HCT116 (cell line): ENCODE measurements around the gene METTL25. TPM values are rescaled to one million over a fixed set of nuclear protein-coding genes. Genes with fewer than 3 reads are reported as not detected.

Source experiments
- ATAC-seq: fragments of 200-7000 bp; cut with Tn5 transposase; 2 replicates; pipeline ENCODE4 v1.9.1; 2020; ENCODE audit warnings: mild to moderate bottlenecking, moderate library complexity
- BruUV-seq: library from RNA; stranded (reverse); fragments of 400-500 nt; replicated peaks from 2 replicates; lab custom pipeline; 2021; lab: Mats Ljungman, UMichigan
- CTCF ChIA-PET: fragments of 300-600 bp; sonication (Branson Sonifier 250); formaldehyde crosslinking; loops from one replicate; lab custom pipeline; 2021; ENCODE audit warnings: antibody characterized with exemption; lab: Charles Lee
- POLR2A ChIA-PET: fragments of 300-600, 350-600 bp; sonication (Branson Sonifier 250); formaldehyde crosslinking; loops from one replicate; lab custom pipeline; 2021; ENCODE audit warnings: antibody characterized with exemption; lab: Charles Lee
- RAD21 ChIA-PET, 2 experiments: fragments of 300-600 bp; sonication (Branson Sonifier 250); formaldehyde crosslinking; loops; one replicate each; lab custom pipeline; 2023; ENCODE audit warnings: low total read pairs in 2 of 2; ENCODE audit not compliant: uncharacterized antibody in 2 of 2, unreplicated experiment in 2 of 2, low non-redundant PET in 1 of 2; lab: Charles Lee
- DNase-seq: peaks from one replicate; pipeline ENCODE4 v3.0.0-alpha.2; 2010; ENCODE audit warnings: low read depth, low spot score
- H2AFZ ChIP-seq: fragments of 200-600 bp; shearing (Covaris generic), sonication (generic); 2 replicates; pipeline ENCODE4 v1.6.1; 2017; ENCODE audit warnings: low read depth, mixed run types, mixed read lengths, antibody characterized with exemption, low read length; ENCODE audit not compliant: poor library complexity, severe bottlenecking
- H3K27ac ChIP-seq: 2 replicates; pipeline ENCODE4 v1.5.1; 2012; ENCODE audit warnings: low read depth, low read length
- H3K27me3 ChIP-seq: fragments of 200-600 bp; sonication (generic); 2 replicates; pipeline ENCODE4 v1.6.1; 2016; ENCODE audit warnings: mixed run types, low read length, mixed read lengths; ENCODE audit not compliant: insufficient read depth
- H3K36me3 ChIP-seq, 2 experiments: fragments of 200-500 bp in 1 of 2; fragments of 200-600 bp in 1 of 2; sonication (Bioruptor generic) in 1 of 2; sonication (generic) in 1 of 2; 2 replicates each; pipeline versions ENCODE4 v1.5.1 to v1.6.1; 2014 to 2016; ENCODE audit warnings: low read length in 2 of 2, inconsistent platforms in 1 of 2, mixed read lengths in 1 of 2, mixed run types in 1 of 2; ENCODE audit not compliant: insufficient read depth in 2 of 2, control insufficient read depth in 1 of 2
- H3K4me1 ChIP-seq, 2 experiments: fragments of 200-600 bp in 1 of 2; sonication (generic) in 1 of 2; 2 replicates each; pipeline versions ENCODE4 v1.5.1 to v1.6.1; 2012 to 2017; ENCODE audit warnings: low read length in 2 of 2, inconsistent platforms in 1 of 2, mild to moderate bottlenecking in 1 of 2, mixed read lengths in 1 of 2, mixed run types in 1 of 2, moderate library complexity in 1 of 2; ENCODE audit not compliant: insufficient read depth in 2 of 2, control insufficient read depth in 1 of 2
- H3K4me2 ChIP-seq: fragments of 200-600 bp; sonication (generic); 2 replicates; pipeline ENCODE4 v1.6.1; 2017; ENCODE audit warnings: mixed run types, low read length, mixed read lengths
- H3K4me3 ChIP-seq, 2 experiments: fragments of 200-600 bp in 1 of 2; sonication (generic) in 1 of 2; replicated peaks in 1 of 2; 2 replicates each; pipeline ENCODE4 v1.5.1; 2011 to 2016; ENCODE audit warnings: low read length in 2 of 2, control low read depth in 1 of 2, low read depth in 1 of 2, mild to moderate bottlenecking in 1 of 2, mixed read lengths in 1 of 2, mixed run types in 1 of 2
- H3K79me2 ChIP-seq: fragments of 200-600 bp; sonication (generic); 2 replicates; pipeline ENCODE4 v1.6.1; 2017; ENCODE audit warnings: mild to moderate bottlenecking, mixed run types, low read length, moderate library complexity, mixed read lengths; ENCODE audit not compliant: insufficient read depth
- H3K9ac ChIP-seq: fragments of 200-600 bp; sonication (generic); 2 replicates; pipeline ENCODE4 v1.6.1; 2016; ENCODE audit warnings: low read length, mixed read lengths
- H3K9me2 ChIP-seq: fragments of 200-600 bp; sonication (generic), shearing (Covaris generic); 2 replicates; pipeline ENCODE4 v1.6.1; 2017; ENCODE audit warnings: mixed run types, mild to moderate bottlenecking, moderate library complexity; ENCODE audit not compliant: insufficient read depth
- H3K9me3 ChIP-seq, 2 experiments: fragments of 200-500 bp in 1 of 2; fragments of 200-600 bp in 1 of 2; sonication (Bioruptor generic) in 1 of 2; sonication (generic) in 1 of 2; 2 replicates each; pipeline ENCODE4 v1.6.1; 2014 to 2017; ENCODE audit warnings: low read length in 2 of 2, mixed read lengths in 2 of 2, inconsistent platforms in 1 of 2, low read depth in 1 of 2, mild to moderate bottlenecking in 1 of 2, mixed run types in 1 of 2, moderate library complexity in 1 of 2; ENCODE audit not compliant: control insufficient read depth in 1 of 2, insufficient read depth in 1 of 2
- H4K20me1 ChIP-seq: fragments of 200-600 bp; sonication (generic), shearing (Covaris generic); 2 replicates; pipeline ENCODE4 v1.6.1; 2017; ENCODE audit warnings: mixed run types, mild to moderate bottlenecking, moderate library complexity; ENCODE audit not compliant: insufficient read depth
- CEBPB ChIP-seq: IDR thresholded peaks from 2 replicates; pipeline ENCODE4 v1.6.1; 2012; ENCODE audit warnings: low read depth
- EGR1 ChIP-seq: IDR thresholded peaks from 2 replicates; pipeline ENCODE4 v1.6.1; 2012; ENCODE audit warnings: low read depth
- EZH2 ChIP-seq: fragments of 200-600 bp; sonication (generic); IDR thresholded peaks from 2 replicates; pipeline ENCODE4 v1.6.1; 2017; ENCODE audit warnings: antibody characterized with exemption, mixed run types
- EZH2phosphoT487 ChIP-seq: fragments of 200-600 bp; IDR thresholded peaks from 2 replicates; pipeline ENCODE4 v1.6.1; 2018; ENCODE audit warnings: antibody characterized with exemption, borderline replicate concordance
- FOSL1 ChIP-seq: IDR thresholded peaks from 2 replicates; pipeline ENCODE4 v1.6.1; 2012; ENCODE audit warnings: low read depth
- JUND ChIP-seq: IDR thresholded peaks from 2 replicates; pipeline ENCODE4 v1.6.1; 2012
- POLR2A ChIP-seq: IDR thresholded peaks from 2 replicates; pipeline ENCODE4 v1.7.0; 2011; ENCODE audit warnings: borderline replicate concordance; ENCODE audit not compliant: insufficient read depth, insufficient read length; ENCODE audit errors: extremely low read depth
- POLR2AphosphoS5 ChIP-seq: IDR thresholded peaks from 2 replicates; pipeline ENCODE4 v1.6.1; 2011; ENCODE audit warnings: mild to moderate bottlenecking, low read depth, low read length, moderate library complexity
- SRF ChIP-seq: IDR thresholded peaks from 2 replicates; pipeline ENCODE4 v1.6.1; 2012; ENCODE audit warnings: low read depth
- TCF7L2 ChIP-seq: IDR thresholded peaks from 2 replicates; pipeline ENCODE4 v1.7.0; 2011; ENCODE audit warnings: borderline replicate concordance, inconsistent platforms; ENCODE audit not compliant: insufficient read depth, insufficient read length; ENCODE audit errors: extremely low read depth
- ZFX ChIP-seq: fragments of 450-650 bp; IDR thresholded peaks from 2 replicates; pipeline ENCODE4 v1.6.1; 2017
- ZNF274 ChIP-seq: fragments of 200-500 bp; sonication (Bioruptor generic); IDR thresholded peaks from 2 replicates; pipeline ENCODE4 v1.6.1; 2014; ENCODE audit warnings: mild to moderate bottlenecking, low read depth, low read length, inconsistent platforms
- intact Hi-C: fragments of 100-400 bp; cut with micrococcal nuclease; formaldehyde crosslinking; loops from 2 replicates; pipeline ENCODE4 v1.10.0; 2022
- total RNA-seq: library from RNA; stranded (reverse); gene quantifications from one replicate; pipeline ENCODE4 v1.2.1, GENCODE V29; 2021; ENCODE audit not compliant: unreplicated experiment
- TF ChIP-seq, protein P1 (sequence below): IDR thresholded peaks from 2 replicates; pipeline ENCODE4 v1.6.1; 2012
- TF ChIP-seq, protein P2 (sequence below): IDR thresholded peaks from 2 replicates; pipeline ENCODE4 v1.6.1; 2012
- TF ChIP-seq, protein P3 (sequence below): IDR thresholded peaks from 2 replicates; pipeline ENCODE4 v1.6.1; 2011; ENCODE audit warnings: mild to moderate bottlenecking, low read length, moderate library complexity; ENCODE audit not compliant: insufficient replicate concordance; ENCODE audit errors: extremely low read depth

Gene METTL25
- total RNA-seq, 1 experiment from 2014 or later, result 4.4 TPM

DNA sequence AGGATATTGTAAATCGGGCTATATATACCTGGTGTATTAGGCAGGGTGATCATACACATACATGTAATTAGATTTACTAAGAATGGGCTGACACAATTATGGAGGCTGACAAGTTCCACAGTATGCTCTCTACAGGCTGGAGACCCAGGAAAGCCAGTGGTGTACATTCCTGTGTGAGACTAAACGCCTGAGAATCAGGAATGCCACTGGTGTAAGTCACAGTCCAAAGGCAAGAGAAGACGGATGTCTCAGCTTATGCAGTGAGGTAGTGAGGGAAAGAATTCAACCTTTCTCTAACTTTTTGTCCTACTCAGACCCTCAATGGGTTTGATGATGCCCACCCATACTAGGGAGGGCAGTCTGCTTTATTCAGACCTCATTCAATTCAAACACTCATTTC lies 57.1 kb downstream of the METTL25 start:
- TF ChIP-seq, protein P1, sequence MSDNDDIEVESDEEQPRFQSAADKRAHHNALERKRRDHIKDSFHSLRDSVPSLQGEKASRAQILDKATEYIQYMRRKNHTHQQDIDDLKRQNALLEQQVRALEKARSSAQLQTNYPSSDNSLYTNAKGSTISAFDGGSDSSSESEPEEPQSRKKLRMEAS, result no peak
- TF ChIP-seq POLR2A (no peak), EZH2phosphoT487 (no peak), ZNF274 (no peak), POLR2AphosphoS5 (no peak), ZFX (no peak), FOSL1 (no peak), EZH2 (no peak)
- TF ChIP-seq, all 23 proteins: peak for 0
- ChIA-PET RAD21 (no interaction called here), POLR2A (no interaction called here), CTCF (no interaction called here)
- H3K9me3 ChIP-seq, result no peaks in the 10 kb centered on the region
- ATAC-seq (no peak), DNase-seq (no peak)
- intact Hi-C loops, result no loop called here
- no peaks in the 10 kb centered on the region for H3K36me3 ChIP-seq
- H4K20me1 ChIP-seq, result no peaks in the 10 kb centered on the region
- no peak overlapping the region for H2AFZ ChIP-seq
- no peaks in the 10 kb centered on the region for H3K79me2 ChIP-seq
- no peak overlapping the region for H3K27ac ChIP-seq
- no peak overlapping the region for H3K4me2 ChIP-seq
- no peaks in the 10 kb centered on the region for H3K9me2 ChIP-seq
- no peak overlapping the region for H3K9ac ChIP-seq
- no peaks in the 10 kb centered on the region for H3K27me3 ChIP-seq
- no TSS peak for BruUV-seq
- H3K4me1 ChIP-seq, result no peaks in the 10 kb centered on the region
- H3K4me3 ChIP-seq, result no peak overlapping the region

DNA sequence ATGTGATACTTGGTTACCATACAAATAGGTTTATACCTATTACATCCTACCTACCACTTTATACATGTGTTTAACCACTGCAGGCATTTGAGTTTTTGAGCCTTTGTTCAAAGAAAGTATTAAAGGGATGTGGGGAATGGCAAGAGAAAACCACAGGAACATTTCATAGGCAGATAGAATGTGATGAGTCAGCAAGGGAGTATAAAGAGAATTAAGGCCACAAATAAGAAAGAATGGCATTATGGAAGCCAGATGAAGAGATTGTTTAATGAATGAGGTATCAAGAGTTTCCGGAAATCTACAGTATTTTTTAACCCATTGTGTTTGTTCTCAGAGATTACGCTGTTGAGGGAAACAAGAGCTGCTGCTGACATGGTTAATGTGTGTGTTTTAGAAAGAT lies 66.9 kb downstream of the METTL25 start:
- no peaks in the 10 kb centered on the region for H3K36me3 ChIP-seq
- CTCF ChIA-PET, result no interaction called here
- H3K79me2 ChIP-seq, result no peaks in the 10 kb centered on the region
- intact Hi-C loops, result no loop called here
- no peak overlapping the region for H3K4me2 ChIP-seq
- no peak overlapping the region for H3K27ac ChIP-seq
- H3K4me1 ChIP-seq, result no peaks in the 10 kb centered on the region
- H3K9me2 ChIP-seq, result no peaks in the 10 kb centered on the region
- H2AFZ ChIP-seq, result no peak overlapping the region
- H4K20me1 ChIP-seq, result no peaks in the 10 kb centered on the region
- no peak overlapping the region for H3K9ac ChIP-seq
- DNase-seq, result no peak
- POLR2A ChIA-PET, result no interaction called here
- RAD21 ChIA-PET, result no interaction called here
- no peak for ATAC-seq
- H3K9me3 ChIP-seq, result no peaks in the 10 kb centered on the region
- H3K4me3 ChIP-seq, result no peak overlapping the region
- no peak for TF ChIP-seq POLR2AphosphoS5
- no peak for TF ChIP-seq JUND
- TF ChIP-seq SRF, result no peak
- TF ChIP-seq EGR1, result no peak
- no peak for TF ChIP-seq CEBPB
- no peak for TF ChIP-seq TCF7L2
- TF ChIP-seq EZH2phosphoT487, result no peak
- TF ChIP-seq, protein P2, sequence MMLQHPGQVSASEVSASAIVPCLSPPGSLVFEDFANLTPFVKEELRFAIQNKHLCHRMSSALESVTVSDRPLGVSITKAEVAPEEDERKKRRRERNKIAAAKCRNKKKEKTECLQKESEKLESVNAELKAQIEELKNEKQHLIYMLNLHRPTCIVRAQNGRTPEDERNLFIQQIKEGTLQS, result no peak
- TF ChIP-seq, protein P3, sequence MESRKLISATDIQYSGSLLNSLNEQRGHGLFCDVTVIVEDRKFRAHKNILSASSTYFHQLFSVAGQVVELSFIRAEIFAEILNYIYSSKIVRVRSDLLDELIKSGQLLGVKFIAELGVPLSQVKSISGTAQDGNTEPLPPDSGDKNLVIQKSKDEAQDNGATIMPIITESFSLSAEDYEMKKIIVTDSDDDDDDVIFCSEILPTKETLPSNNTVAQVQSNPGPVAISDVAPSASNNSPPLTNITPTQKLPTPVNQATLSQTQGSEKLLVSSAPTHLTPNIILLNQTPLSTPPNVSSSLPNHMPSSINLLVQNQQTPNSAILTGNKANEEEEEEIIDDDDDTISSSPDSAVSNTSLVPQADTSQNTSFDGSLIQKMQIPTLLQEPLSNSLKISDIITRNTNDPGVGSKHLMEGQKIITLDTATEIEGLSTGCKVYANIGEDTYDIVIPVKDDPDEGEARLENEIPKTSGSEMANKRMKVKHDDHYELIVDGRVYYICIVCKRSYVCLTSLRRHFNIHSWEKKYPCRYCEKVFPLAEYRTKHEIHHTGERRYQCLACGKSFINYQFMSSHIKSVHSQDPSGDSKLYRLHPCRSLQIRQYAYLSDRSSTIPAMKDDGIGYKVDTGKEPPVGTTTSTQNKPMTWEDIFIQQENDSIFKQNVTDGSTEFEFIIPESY, result no peak
- TF ChIP-seq, all 23 proteins: peak for 0
- no TSS peak for BruUV-seq
- H3K27me3 ChIP-seq, result no peaks in the 10 kb centered on the region
